SHP77 (cell line): ENCODE results near the gene UBE2QL1.
A peak's percentile ranks its signal among the peaks of the same experiment; 100 is the strongest.

Experiments used
- DNase-seq, 2 experiments: peaks; one replicate each; lab custom pipeline; 2025; lab: John Stamatoyannopoulos, UW

The UBE2QL1 gene

GRCh38 chr5:6476313-6476661, 27.6 kb downstream of the UBE2QL1 start:
- DNase-seq, result no peak

GRCh38 chr5:6478793-6479192, 30.1 kb downstream of the UBE2QL1 start:
- DNase-seq, result no peak

DNA sequence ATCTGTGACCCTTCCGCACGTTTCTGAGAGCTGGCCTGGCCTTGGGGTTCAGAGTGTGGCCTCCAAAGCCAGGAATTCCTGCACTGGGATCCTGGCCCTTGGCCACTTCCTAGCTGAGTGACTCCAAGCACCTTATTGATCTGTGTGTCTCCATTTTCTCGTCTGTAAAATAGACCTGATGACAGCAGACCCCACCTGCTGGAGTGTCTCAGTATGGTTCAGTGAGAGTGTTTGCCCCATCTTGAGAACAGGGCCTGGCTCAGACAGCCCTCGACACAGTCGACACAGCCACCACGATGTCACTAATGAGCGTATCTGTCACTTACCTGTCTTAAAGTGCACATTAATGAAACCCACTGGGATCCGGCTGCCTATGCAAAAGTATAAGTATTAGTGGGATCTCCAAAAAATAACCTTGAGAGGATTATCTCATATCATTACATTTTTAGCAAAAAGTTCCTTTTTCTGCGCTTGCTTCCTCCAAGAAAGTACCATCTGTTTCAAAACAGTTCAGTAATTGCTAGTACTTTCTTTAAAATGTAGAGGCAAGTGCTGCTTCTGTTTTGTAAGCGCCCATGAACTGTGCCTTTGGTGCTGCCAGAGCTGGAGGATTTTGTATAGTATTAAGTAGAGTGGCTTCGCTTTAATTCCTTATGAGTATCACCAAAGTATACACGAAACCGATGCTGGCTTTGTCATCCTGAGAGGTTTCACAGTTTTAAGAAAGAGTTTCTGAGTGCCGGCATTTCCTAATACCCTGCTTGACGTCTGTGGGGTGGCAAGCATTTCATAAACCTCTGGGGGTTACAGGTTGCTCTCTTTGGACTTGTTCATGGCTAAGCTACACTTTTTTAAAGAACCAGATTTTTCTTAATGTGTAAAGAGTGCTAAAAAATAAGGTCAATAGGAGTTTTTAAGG, 31.7 kb downstream of the UBE2QL1 start:
- no peak for DNase-seq

- DNase-seq, result peak; percentile 55 to 69
Observed at GRCh38 chr5:6482735-6483134, 34.1 kb downstream of the UBE2QL1 start.

DNA sequence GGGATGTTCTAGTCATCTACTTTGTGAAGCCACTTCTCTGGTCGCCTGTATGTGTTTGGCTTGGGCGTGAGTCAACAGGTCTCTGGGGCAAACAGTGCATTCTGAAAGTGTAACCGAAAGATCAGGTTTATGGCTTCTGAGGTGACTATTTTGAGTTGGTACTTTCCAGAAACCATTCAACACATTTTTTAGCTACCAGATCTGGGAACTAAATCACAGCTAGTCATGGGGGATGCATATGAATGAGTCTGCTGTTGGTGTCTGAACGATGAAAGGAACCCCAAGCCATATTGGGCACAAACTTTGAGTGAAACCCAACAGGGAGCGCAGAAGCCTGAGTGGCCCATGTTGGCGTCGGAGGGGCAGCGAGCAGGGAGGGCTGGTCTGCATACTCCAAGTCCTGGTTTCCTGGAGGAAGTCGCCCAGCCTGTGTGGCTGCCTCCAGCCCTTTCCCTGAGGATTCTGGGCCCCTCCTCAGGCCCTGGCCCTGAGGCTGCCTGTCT, 35.3 kb downstream of the UBE2QL1 start:
- no peak for DNase-seq

DNA sequence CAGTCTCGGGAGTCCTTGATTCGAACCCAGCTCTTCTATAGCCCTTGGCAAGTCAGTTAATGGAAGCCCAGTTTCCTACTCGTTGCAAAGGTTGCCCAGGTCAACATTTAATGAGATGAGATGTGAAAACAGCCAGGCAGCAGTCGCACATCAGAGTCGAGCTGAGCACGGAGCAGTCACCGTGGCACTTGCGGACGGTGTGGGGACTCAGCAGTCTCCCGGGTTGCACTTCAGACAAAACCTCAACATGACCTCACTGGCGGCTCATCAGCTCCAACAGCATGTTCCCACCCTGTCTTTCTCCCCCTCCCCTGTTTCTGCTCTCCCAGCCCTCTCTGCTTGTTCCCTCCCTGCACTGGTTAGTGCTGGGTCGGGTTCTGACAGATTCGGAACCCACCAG, 35.8 kb downstream of the UBE2QL1 start:
- DNase-seq, result no peak

DNA sequence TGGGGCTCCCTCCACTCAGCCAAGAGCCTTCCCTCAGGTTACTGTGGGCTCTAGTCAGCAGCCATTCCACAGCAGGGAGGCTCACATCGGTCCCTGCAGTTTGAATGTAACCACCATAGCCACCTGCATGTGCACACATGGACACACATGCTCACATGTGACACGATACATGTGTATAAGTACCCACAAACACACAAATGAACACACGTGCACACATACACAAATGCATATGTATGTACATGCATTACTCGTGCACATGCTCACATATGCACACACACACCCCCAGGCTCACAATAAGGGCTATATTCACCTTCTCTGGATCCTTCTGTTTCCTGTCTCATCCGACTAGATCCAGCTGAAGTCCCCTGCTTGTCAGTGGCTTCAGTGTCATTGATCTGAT, 36.2 kb downstream of the UBE2QL1 start:
- no peak for DNase-seq

GRCh38 chr5:6485441-6485840, 36.8 kb downstream of the UBE2QL1 start:
- no peak for DNase-seq

DNA sequence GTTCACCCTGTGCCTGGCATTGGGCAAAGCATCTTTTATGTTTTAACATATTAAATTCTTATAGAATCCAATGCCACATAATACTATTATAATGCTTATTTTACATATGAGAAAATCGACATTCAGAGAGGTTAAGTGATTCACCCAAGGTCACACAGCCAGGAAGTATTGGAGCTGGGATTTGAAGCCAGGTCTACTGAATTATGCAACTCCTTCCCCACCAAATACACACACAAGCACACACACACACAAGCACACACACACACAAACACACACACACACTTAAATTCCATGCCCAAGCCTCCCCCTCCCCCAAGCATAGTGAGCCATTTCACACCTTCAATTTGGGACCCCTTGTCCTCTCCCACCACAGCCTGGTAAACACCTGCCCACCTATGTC, 37.4 kb downstream of the UBE2QL1 start:
- DNase-seq, result no peak

- DNase-seq, result no peak
Observed at GRCh38 chr5:6487081-6487480, 38.4 kb downstream of the UBE2QL1 start.

DNA sequence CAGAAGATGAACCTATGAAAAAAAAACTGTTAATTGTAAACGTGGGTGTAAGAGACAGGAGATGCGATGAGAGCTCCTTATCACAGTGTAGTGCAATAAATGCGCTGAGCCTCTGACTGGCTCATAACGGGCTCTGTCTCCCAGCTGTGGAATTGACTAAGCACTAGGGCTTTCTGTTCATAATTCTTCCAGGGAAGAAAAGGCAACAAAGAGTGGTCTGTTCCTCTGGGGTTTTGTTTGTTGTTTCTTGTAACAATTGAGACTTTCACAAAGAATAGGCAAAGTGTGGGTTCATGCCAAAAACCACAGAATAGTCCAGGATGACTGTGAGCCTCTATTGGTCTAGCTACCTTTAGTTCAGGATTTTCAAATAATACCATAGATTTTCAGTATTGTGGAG, 39.4 kb downstream of the UBE2QL1 start:
- DNase-seq, result no peak

DNA sequence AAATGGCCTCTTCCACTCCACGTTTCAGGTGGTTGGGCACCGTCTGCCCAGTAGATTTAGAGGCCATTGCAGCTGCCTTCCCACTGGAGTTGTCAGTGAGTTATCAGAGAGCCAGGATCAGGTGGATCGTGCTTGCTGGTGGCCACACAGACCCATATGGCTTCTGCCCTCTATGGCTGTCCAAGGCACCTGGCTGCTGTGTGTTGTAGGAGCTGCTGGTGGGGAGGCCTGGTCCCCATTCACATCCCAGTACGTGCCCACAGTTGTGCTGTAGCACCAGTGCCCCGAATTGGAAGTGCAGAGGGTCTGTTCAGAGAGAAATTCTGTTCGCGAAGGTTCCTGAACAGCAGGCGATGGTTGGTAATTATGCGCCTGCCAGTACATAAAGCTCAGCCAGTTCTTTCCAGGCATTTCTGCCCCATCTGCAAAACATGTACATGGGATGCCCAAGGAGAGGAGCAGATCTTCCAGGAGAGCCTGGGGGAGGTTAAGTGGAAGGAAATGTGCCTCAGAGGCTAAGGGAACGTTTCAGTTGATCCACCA, 41.1 kb downstream of the UBE2QL1 start:
- no peak for DNase-seq

DNA sequence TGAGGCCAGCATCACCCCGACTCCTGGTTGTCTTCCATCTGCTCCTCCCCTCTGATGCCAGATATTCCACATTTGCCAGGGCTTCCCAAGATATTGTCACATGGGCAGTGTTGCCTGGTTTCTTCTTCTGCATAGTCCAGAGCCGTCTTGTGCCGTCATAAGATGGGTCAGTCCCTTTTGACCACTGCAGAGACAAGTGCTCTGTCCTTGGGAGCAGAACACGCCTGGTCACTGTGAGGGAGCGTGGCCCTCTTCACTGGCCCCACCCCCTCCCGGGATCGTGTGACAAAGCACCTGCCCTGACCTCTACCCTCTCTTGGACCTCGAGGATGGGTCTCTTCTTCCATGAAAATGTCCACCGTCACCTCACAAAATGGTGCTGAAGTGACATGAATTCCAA, 41.6 kb downstream of the UBE2QL1 start:
- DNase-seq, result no peak

GRCh38 chr5:6490693-6491092, 42.0 kb downstream of the UBE2QL1 start:
- DNase-seq, result no peak

GRCh38 chr5:6491196-6491918, 42.7 kb downstream of the UBE2QL1 start:
- DNase-seq, result no peak

GRCh38 chr5:6491919-6492290, 43.2 kb downstream of the UBE2QL1 start:
- DNase-seq, result no peak

- no peak for DNase-seq
Observed at GRCh38 chr5:6492934-6493333, 44.3 kb downstream of the UBE2QL1 start.

GRCh38 chr5:6493681-6494454, 45.2 kb downstream of the UBE2QL1 start:
- no peak for DNase-seq

DNA sequence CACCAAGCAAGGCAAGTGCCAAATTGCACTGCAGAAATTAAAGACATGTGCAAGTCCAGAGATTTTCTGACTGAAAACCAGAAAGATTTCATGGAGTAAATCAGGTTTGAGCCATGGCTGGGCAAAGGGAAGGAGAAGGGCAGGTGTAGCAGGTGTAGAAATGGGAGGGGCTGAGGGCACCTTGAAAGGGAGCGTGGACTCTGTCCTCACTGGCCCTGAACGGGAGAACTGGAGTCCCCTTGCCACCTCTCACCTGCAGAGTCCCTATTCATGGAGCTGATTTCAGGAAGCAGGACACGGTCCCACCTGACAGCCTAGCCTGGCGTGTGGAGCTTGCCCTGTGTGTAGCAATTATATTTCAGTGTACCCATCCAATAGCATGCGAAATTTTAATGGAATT, 46.3 kb downstream of the UBE2QL1 start:
- no peak for DNase-seq

- no peak for DNase-seq
Observed at GRCh38 chr5:6495433-6496206, 47.0 kb downstream of the UBE2QL1 start.

DNA sequence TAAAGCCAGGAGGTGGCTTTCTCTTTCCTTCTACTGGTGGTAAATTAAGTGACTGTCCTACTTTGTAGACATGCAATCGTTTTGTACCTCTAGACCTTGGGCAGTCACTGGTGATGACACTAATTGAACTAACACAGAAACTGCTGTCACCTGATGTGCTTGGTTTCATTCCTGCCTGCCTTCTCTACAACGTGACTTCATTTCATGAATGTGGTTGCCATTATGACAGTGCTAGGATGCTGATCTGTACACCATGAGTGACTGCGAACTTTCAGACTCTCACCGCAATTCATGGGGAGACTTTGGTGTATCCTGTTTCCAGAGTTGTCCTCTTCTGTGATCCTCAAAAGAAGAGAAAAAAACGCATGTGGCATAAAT, 47.5 kb downstream of the UBE2QL1 start:
- no peak for DNase-seq

- no peak for DNase-seq
Observed at GRCh38 chr5:6496636-6497035, 48.0 kb downstream of the UBE2QL1 start.
